Stimulated activated effector memory CD8-positive, alpha-beta T cell treated with anti-CD3 and anti-CD28 coated beads, Interleukin-12 subunit alpha, Interleukin-12 subunit beta, amount 100 ng/mL, for 72 hours (primary cell): ENCODE data around the gene ABCC8.

ENCODE experiments used
- ATAC-seq: fragments of 150-1000 bp; cut with Tn5 transposase; 2 replicates; pipeline ENCODE4 v1.10.0; 2021
- DNase-seq, 2 donors: peaks; one replicate each; pipeline ENCODE4 v3.0.0; 2021 to 2022; ENCODE audit warnings: low spot score in 2 of 2
- H3K27ac Mint-ChIP-seq: one replicate; pipeline ENCODE4 v1.8.0; 2022; ENCODE audit warnings: mild to moderate bottlenecking, mixed read lengths
- H3K36me3 Mint-ChIP-seq: one replicate; pipeline ENCODE4 v1.8.0; 2022; ENCODE audit warnings: mild to moderate bottlenecking, mixed read lengths
- H3K4me1 Mint-ChIP-seq: one replicate; pipeline ENCODE4 v1.8.0; 2022; ENCODE audit warnings: mixed read lengths
- H3K4me3 Mint-ChIP-seq: one replicate; pipeline ENCODE4 v1.8.0; 2022; ENCODE audit warnings: mild to moderate bottlenecking, mixed read lengths
- H3K9me3 Mint-ChIP-seq: one replicate; pipeline ENCODE4 v1.8.0; 2022; ENCODE audit warnings: mixed read lengths

The ABCC8 gene

GRCh38 chr11:17463546-17464174 is 13.0 kb downstream of the ABCC8 start:
- Mint-ChIP-seq H3K27ac (no peak overlapping the region), H3K4me1 (no peaks in the 10 kb centered on the region), H3K36me3 (no peaks in the 10 kb centered on the region), H3K4me3 (no peak overlapping the region), H3K9me3 (no peaks in the 10 kb centered on the region)
- ATAC-seq = no peak
- DNase-seq = no peak

- no peak for ATAC-seq
- H3K27ac Mint-ChIP-seq = no peak overlapping the region
- H3K36me3 Mint-ChIP-seq = no peaks in the 10 kb centered on the region
- no peak for DNase-seq
- H3K4me3 Mint-ChIP-seq = no peak overlapping the region
- H3K9me3 Mint-ChIP-seq = no peaks in the 10 kb centered on the region
- no peaks in the 10 kb centered on the region for H3K4me1 Mint-ChIP-seq
Observed at GRCh38 chr11:17462940-17463339, 13.7 kb downstream of the ABCC8 start.

GRCh38 chr11:17460406-17460805 is 16.2 kb downstream of the ABCC8 start:
- DNase-seq (no peak), ATAC-seq (no peak)
- H3K27ac Mint-ChIP-seq = no peak overlapping the region
- no peaks in the 10 kb centered on the region for H3K4me1 Mint-ChIP-seq
- no peak overlapping the region for H3K4me3 Mint-ChIP-seq
- H3K9me3 Mint-ChIP-seq = no peaks in the 10 kb centered on the region
- H3K36me3 Mint-ChIP-seq = no peaks in the 10 kb centered on the region

- no peaks in the 10 kb centered on the region for H3K9me3 Mint-ChIP-seq
- no peak overlapping the region for H3K4me3 Mint-ChIP-seq
- H3K36me3 Mint-ChIP-seq = no peaks in the 10 kb centered on the region
- DNase-seq (no peak), ATAC-seq (no peak)
- H3K27ac Mint-ChIP-seq = no peak overlapping the region
- H3K4me1 Mint-ChIP-seq = no peaks in the 10 kb centered on the region
Observed at GRCh38 chr11:17459236-17459896, 17.3 kb downstream of the ABCC8 start.

- no peaks in the 10 kb centered on the region for H3K4me1 Mint-ChIP-seq
- H3K4me3 Mint-ChIP-seq = no peak overlapping the region
- H3K9me3 Mint-ChIP-seq = no peaks in the 10 kb centered on the region
- H3K27ac Mint-ChIP-seq = no peak overlapping the region
- DNase-seq (no peak), ATAC-seq (no peak)
- H3K36me3 Mint-ChIP-seq = no peaks in the 10 kb centered on the region
Observed at GRCh38 chr11:17458268-17458667, 18.4 kb downstream of the ABCC8 start.

- H3K4me1 Mint-ChIP-seq = no peaks in the 10 kb centered on the region
- ATAC-seq (no peak), DNase-seq (no peak)
- H3K4me3 Mint-ChIP-seq = no peak overlapping the region
- no peak overlapping the region for H3K27ac Mint-ChIP-seq
- no peaks in the 10 kb centered on the region for H3K9me3 Mint-ChIP-seq
- H3K36me3 Mint-ChIP-seq = no peaks in the 10 kb centered on the region
Observed at GRCh38 chr11:17457396-17458173, 19.1 kb downstream of the ABCC8 start.

GRCh38 chr11:17452668-17453067 is 24.0 kb downstream of the ABCC8 start:
- Mint-ChIP-seq H3K27ac (no peak overlapping the region), H3K4me1 (no peaks in the 10 kb centered on the region), H3K9me3 (no peaks in the 10 kb centered on the region), H3K4me3 (no peak overlapping the region), H3K36me3 (no peaks in the 10 kb centered on the region)
- ATAC-seq = no peak
- no peak for DNase-seq

- Mint-ChIP-seq H3K4me1 (no peaks in the 10 kb centered on the region), H3K27ac (no peak overlapping the region), H3K9me3 (no peaks in the 10 kb centered on the region), H3K4me3 (no peak overlapping the region), H3K36me3 (no peaks in the 10 kb centered on the region)
- no peak for ATAC-seq
- DNase-seq = no peak
Observed at GRCh38 chr11:17449158-17449557, 27.5 kb downstream of the ABCC8 start.

GRCh38 chr11:17446482-17446881 is 30.2 kb downstream of the ABCC8 start:
- DNase-seq (no peak), ATAC-seq (no peak)
- Mint-ChIP-seq H3K27ac (no peak overlapping the region), H3K36me3 (no peaks in the 10 kb centered on the region), H3K4me3 (no peak overlapping the region), H3K4me1 (no peaks in the 10 kb centered on the region), H3K9me3 (no peaks in the 10 kb centered on the region)

- H3K4me1 Mint-ChIP-seq = no peaks in the 10 kb centered on the region
- no peak overlapping the region for H3K27ac Mint-ChIP-seq
- H3K9me3 Mint-ChIP-seq = peaks cover 4% of the 10 kb centered on the region
- DNase-seq (no peak), ATAC-seq (no peak)
- H3K36me3 Mint-ChIP-seq = no peaks in the 10 kb centered on the region
- H3K4me3 Mint-ChIP-seq = no peak overlapping the region
Observed at GRCh38 chr11:17445240-17445795, 31.3 kb downstream of the ABCC8 start.

- H3K27ac Mint-ChIP-seq = no peak overlapping the region
- no peaks in the 10 kb centered on the region for H3K36me3 Mint-ChIP-seq
- H3K9me3 Mint-ChIP-seq = peaks cover 4% of the 10 kb centered on the region
- DNase-seq (no peak), ATAC-seq (no peak)
- H3K4me1 Mint-ChIP-seq = peaks cover 8% of the 10 kb centered on the region
- H3K4me3 Mint-ChIP-seq = no peak overlapping the region
Observed at GRCh38 chr11:17443926-17444690, 32.5 kb downstream of the ABCC8 start.

- Mint-ChIP-seq H3K4me3 (no peak overlapping the region), H3K9me3 (peaks cover 4% of the 10 kb centered on the region), H3K27ac (no peak overlapping the region), H3K4me1 (peaks cover 9% of the 10 kb centered on the region), H3K36me3 (no peaks in the 10 kb centered on the region)
- no peak for DNase-seq
- ATAC-seq = no peak
Observed at GRCh38 chr11:17443423-17443822, 33.2 kb downstream of the ABCC8 start.

- ATAC-seq (no peak), DNase-seq (no peak)
- Mint-ChIP-seq H3K4me3 (no peak overlapping the region), H3K4me1 (peaks cover 9% of the 10 kb centered on the region), H3K36me3 (no peaks in the 10 kb centered on the region), H3K27ac (no peak overlapping the region), H3K9me3 (peaks cover 4% of the 10 kb centered on the region)
Observed at GRCh38 chr11:17443000-17443399, 33.6 kb downstream of the ABCC8 start.

- Mint-ChIP-seq H3K4me3 (no peak overlapping the region), H3K27ac (no peak overlapping the region), H3K4me1 (peaks cover 9% of the 10 kb centered on the region), H3K9me3 (peaks cover 4% of the 10 kb centered on the region), H3K36me3 (no peaks in the 10 kb centered on the region)
- ATAC-seq (peak; percentile 9), DNase-seq (no peak)
Observed at GRCh38 chr11:17439316-17439782, 37.3 kb downstream of the ABCC8 start.

- Mint-ChIP-seq H3K4me3 (no peak overlapping the region), H3K27ac (no peak overlapping the region), H3K4me1 (peaks cover 9% of the 10 kb centered on the region), H3K9me3 (peaks cover 4% of the 10 kb centered on the region), H3K36me3 (no peaks in the 10 kb centered on the region)
- DNase-seq (no peak), ATAC-seq (no peak)
Observed at GRCh38 chr11:17437366-17437765, 39.3 kb downstream of the ABCC8 start.
